HEK293T (cell line): ENCODE data around the gene LRMDA.

Experiments used
- ARNT ChIP-seq: fragments of 450-650 bp; IDR thresholded peaks from 2 replicates; pipeline ENCODE4 v1.6.1; 2017; ENCODE audit warnings: mild to moderate bottlenecking
- ELF4 ChIP-seq: fragments of 450-650 bp; IDR thresholded peaks from 2 replicates; pipeline ENCODE4 v1.6.1; 2017; ENCODE audit warnings: antibody characterized with exemption
- ZNF384 ChIP-seq: fragments of 450-650 bp; IDR thresholded peaks from 2 replicates; pipeline ENCODE4 v1.6.1; 2016

DNA sequence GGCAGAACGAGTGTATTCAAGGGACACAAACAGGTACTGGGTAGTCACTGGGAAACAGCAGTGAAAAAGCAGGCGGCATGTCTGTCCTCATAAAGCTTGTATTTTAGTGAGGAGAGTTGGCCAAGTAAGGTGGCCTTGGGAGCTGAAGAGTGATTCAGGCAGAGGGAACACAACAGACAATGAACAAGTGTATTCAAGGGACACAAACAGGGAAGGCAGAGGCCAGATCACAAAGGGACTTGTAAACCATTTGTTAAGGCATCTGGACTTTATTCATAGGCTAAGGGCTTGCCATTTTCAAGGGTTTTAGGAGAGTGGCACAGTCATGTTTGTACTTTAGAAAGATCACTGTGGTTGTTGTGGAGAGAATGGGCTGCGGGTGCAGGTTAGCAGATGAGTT lies 49.0 kb downstream of the LRMDA start:
- TF ChIP-seq ARNT (no peak), ZNF384 (no peak), ELF4 (no peak)
